Memory B cell (primary cell): ENCODE data around the gene MPL.
A peak's percentile ranks its signal among the peaks of the same experiment; 100 is the strongest.

Source experiments
- ATAC-seq: fragments of 150-1000 bp; cut with Tn5 transposase; 2 replicates; pipeline ENCODE4 v1.10.0; 2021; ENCODE audit warnings: low read depth, mild to moderate bottlenecking, moderate library complexity
- DNase-seq, 2 donors: peaks; one replicate each; pipeline ENCODE4 v3.0.0; 2022; ENCODE audit warnings: low spot score in 2 of 2
- H3K27ac Mint-ChIP-seq: one replicate; pipeline ENCODE4 v1.8.0; 2022; ENCODE audit warnings: mild to moderate bottlenecking, moderate library complexity, mixed read lengths
- H3K27me3 Mint-ChIP-seq: one replicate; pipeline ENCODE4 v1.8.0; 2022; ENCODE audit warnings: mixed read lengths
- H3K36me3 Mint-ChIP-seq: one replicate; pipeline ENCODE4 v1.8.0; 2022; ENCODE audit warnings: mild to moderate bottlenecking, mixed read lengths
- H3K4me1 Mint-ChIP-seq: one replicate; pipeline ENCODE4 v1.8.0; 2022; ENCODE audit warnings: mixed read lengths
- H3K4me3 Mint-ChIP-seq: one replicate; pipeline ENCODE4 v1.8.0; 2022; ENCODE audit warnings: mild to moderate bottlenecking, moderate library complexity, mixed read lengths
- H3K9me3 Mint-ChIP-seq: one replicate; pipeline ENCODE4 v1.8.0; 2022; ENCODE audit warnings: mixed read lengths

MPL gene

GRCh38 chr1:43349594-43350306 lies 12.1 kb downstream of the MPL start:
- no peaks in the 10 kb centered on the region for H3K9me3 Mint-ChIP-seq
- H3K4me3 Mint-ChIP-seq, result peak overlapping the region; percentile 71
- H3K4me1 Mint-ChIP-seq, result peaks cover 7% of the 10 kb centered on the region
- H3K36me3 Mint-ChIP-seq, result peaks cover 2% of the 10 kb centered on the region
- no peak for ATAC-seq
- no peak for DNase-seq
- peak overlapping the region; percentile 95 for H3K27ac Mint-ChIP-seq
- H3K27me3 Mint-ChIP-seq, result no peaks in the 10 kb centered on the region

DNA sequence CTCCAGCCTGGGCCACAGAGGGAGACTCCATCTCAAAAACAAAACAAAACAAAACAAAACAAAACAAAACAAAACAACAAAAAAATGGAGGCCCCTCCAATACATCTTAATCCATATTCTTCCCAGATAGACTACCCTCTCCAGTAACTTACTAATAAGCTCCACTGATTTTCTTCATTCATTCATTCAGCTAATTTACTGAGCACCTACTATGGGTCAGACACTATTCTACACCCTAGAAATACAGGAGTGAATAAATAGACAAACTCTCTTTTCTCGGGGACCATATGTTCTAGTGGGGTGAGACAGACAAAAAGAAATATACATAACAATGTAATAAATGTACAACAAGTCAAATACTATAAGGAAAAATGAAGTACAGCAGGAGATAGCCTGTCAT lies 13.4 kb downstream of the MPL start:
- Mint-ChIP-seq H3K27ac (peak overlapping the region; percentile 60), H3K27me3 (no peaks in the 10 kb centered on the region), H3K36me3 (peaks cover 2% of the 10 kb centered on the region), H3K4me1 (peaks cover 7% of the 10 kb centered on the region), H3K9me3 (no peaks in the 10 kb centered on the region), H3K4me3 (no peak overlapping the region)
- DNase-seq (no peak), ATAC-seq (no peak)

- Mint-ChIP-seq H3K27me3 (no peaks in the 10 kb centered on the region), H3K9me3 (no peaks in the 10 kb centered on the region), H3K36me3 (peaks cover 2% of the 10 kb centered on the region), H3K4me3 (no peak overlapping the region), H3K4me1 (peaks cover 7% of the 10 kb centered on the region), H3K27ac (peak overlapping the region; percentile 85)
- no peak for ATAC-seq
- no peak for DNase-seq
These were observed 14.1 kb downstream of the MPL start for GRCh38 chr1:43351421-43352350.

- H3K9me3 Mint-ChIP-seq, result no peaks in the 10 kb centered on the region
- H3K4me3 Mint-ChIP-seq, result no peak overlapping the region
- H3K36me3 Mint-ChIP-seq, result peaks cover 2% of the 10 kb centered on the region
- no peak for DNase-seq
- ATAC-seq, result no peak
- peak overlapping the region; percentile 85 for H3K27ac Mint-ChIP-seq
- no peaks in the 10 kb centered on the region for H3K27me3 Mint-ChIP-seq
- peaks cover 7% of the 10 kb centered on the region for H3K4me1 Mint-ChIP-seq
These were observed 14.7 kb downstream of the MPL start for GRCh38 chr1:43352351-43352705.

DNA sequence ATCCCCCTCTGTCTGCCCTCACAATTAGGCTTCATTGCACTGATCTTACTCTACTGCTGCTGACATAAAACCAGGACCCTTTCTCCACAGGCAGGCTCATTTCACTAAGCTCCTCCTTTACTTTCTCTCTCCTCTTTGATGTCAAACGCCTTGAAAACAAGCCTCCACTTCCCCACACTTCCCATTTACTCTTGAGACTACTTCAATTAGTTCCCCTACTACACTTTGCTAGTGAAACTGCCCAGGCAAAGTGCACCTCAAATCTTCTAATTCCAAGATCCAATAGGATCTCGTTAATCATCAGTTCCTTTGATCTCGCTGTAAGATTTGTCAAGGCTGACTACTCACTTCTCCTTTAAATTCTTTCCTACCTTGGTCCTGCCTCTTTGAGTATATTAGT lies 15.3 kb downstream of the MPL start:
- H3K27ac Mint-ChIP-seq, result peak overlapping the region; percentile 85
- H3K36me3 Mint-ChIP-seq, result peaks cover 2% of the 10 kb centered on the region
- H3K4me1 Mint-ChIP-seq, result peaks cover 7% of the 10 kb centered on the region
- H3K27me3 Mint-ChIP-seq, result no peaks in the 10 kb centered on the region
- no peak for ATAC-seq
- no peaks in the 10 kb centered on the region for H3K9me3 Mint-ChIP-seq
- no peak for DNase-seq
- no peak overlapping the region for H3K4me3 Mint-ChIP-seq

DNA sequence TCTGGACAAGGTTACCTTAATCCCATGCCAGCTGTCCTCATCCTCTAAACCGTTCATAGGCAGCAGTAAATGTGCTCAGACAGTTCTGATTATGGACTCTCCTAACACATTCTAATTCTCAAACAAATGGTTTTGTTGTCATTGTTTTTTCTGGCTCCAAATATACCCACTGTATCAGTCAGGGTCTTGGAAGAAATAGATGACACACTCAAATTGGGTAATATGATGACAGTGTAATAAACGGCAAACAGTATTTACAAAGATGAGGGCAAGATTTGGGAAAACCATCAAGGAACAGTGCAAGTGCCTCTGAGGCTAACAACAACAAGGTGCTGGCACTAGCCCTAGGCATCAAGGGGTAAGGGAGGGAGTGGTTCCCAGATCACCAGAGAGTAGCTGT lies 16.9 kb downstream of the MPL start:
- Mint-ChIP-seq H3K4me3 (no peak overlapping the region), H3K9me3 (no peaks in the 10 kb centered on the region), H3K27me3 (no peaks in the 10 kb centered on the region), H3K4me1 (peaks cover 11% of the 10 kb centered on the region), H3K36me3 (peaks cover 2% of the 10 kb centered on the region), H3K27ac (no peak overlapping the region)
- no peak for DNase-seq
- ATAC-seq, result no peak

- Mint-ChIP-seq H3K27me3 (no peaks in the 10 kb centered on the region), H3K27ac (no peak overlapping the region), H3K4me3 (no peak overlapping the region), H3K9me3 (no peaks in the 10 kb centered on the region), H3K4me1 (peaks cover 9% of the 10 kb centered on the region), H3K36me3 (peaks cover 2% of the 10 kb centered on the region)
- ATAC-seq, result no peak
- no peak for DNase-seq
These were observed 17.3 kb downstream of the MPL start for GRCh38 chr1:43354936-43355335.

DNA sequence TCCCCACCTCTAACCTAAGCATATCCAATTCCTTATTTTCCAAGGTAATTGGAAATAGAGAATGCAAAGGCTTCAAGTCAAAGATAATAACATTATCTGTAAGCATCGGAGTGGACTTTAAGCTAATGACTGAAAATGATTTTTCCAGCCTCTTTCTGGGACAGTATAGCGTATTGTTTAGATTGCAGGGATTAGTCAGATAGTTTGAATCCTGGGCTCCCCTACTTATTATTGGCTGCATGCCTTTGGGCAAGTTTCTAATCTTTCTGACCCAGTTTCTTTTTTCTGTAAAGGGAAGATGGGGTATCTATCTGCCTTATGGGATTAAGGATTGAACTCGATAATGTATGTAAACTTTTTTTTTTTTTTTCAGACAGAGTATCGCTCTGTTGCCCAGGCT lies 19.6 kb downstream of the MPL start:
- Mint-ChIP-seq H3K4me3 (no peak overlapping the region), H3K4me1 (peaks cover 8% of the 10 kb centered on the region), H3K36me3 (peaks cover 13% of the 10 kb centered on the region), H3K27me3 (no peaks in the 10 kb centered on the region), H3K27ac (no peak overlapping the region), H3K9me3 (no peaks in the 10 kb centered on the region)
- no peak for ATAC-seq
- no peak for DNase-seq

DNA sequence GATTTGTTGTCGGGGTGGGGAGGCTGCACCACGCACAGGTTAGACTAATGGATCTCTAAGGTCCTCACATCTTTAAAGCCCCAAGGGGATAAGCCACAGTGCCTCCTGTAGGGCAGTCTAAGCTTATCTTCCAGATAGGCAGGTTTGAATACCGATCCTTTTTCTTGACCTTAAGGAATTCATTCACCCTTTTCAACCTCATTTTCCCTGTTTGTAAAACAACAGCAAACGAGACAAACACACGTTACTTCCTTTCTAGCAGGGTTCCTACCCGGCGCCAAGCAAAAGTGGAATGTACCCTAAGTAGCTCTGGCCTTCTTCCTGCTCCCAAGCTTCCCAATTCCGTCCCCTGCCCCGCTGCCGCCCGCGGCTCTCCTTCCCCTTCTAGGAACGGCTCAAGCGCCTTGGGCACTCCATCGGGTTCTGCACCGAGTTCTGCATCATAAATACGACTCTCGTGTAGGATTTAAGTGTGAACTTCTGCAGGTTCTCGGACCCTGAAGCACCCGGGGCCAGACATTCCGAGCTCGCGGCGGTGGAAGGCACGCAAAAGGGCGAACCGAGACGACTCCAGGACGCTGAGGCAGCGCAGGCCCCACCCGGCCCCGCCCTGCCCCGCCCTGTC lies 20.6 kb downstream of the MPL start:
- H3K4me1 Mint-ChIP-seq, result peaks cover 8% of the 10 kb centered on the region
- no peaks in the 10 kb centered on the region for H3K9me3 Mint-ChIP-seq
- peak overlapping the region; percentile 79 for H3K4me3 Mint-ChIP-seq
- no peak for DNase-seq
- peak overlapping the region; percentile 5 for H3K27ac Mint-ChIP-seq
- H3K36me3 Mint-ChIP-seq, result peaks cover 21% of the 10 kb centered on the region
- no peaks in the 10 kb centered on the region for H3K27me3 Mint-ChIP-seq
- peak; percentile 22 for ATAC-seq

DNA sequence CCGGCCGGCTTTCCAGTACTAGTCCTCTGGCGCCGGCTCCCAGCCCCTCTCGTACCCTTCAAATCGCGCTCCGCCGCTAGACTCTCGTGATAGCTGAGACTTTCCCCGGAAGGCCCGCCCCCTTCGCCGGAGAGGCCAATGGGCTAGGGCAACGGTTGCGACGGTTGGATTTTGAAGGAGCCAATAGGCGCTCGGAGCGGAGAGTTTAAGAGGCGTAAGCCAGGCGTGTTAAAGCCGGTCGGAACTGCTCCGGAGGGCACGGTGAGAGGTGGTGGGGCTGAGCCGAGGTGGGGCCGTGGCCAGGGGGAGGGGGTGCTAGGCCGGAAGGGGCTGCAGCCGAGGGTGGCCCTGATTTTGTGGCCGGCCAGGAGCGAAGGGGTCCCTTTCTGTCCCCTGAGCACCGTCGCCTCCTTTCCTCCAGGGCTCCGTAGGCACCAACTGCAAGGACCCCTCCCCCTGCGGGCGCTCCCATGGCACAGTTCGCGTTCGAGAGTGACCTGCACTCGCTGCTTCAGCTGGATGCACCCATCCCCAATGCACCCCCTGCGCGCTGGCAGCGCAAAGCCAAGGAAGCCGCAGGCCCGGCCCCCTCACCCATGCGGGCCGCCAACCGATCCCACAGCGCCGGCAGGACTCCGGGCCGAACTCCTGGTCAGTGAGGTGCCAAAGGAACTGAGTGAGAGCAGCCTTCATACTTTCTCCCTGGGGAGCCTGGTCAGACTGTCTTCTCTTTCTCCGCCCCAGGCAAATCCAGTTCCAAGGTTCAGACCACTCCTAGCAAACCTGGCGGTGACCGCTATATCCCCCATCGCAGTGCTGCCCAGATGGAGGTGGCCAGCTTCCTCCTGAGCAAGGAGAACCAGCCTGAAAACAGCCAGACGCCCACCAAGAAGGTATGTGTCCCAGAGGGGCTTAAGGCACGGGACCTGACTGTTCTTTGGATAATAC lies 21.4 kb downstream of the MPL start, which contains the start of gene CDC20:
Gene CDC20, plus strand, starts transcription at position 236 of the 948 bp plus-strand sequence. Its CDS starts 235 bp downstream, at position 471.
- peak within 1 kb of the TSS; percentile 5 for H3K27ac Mint-ChIP-seq
- H3K9me3 Mint-ChIP-seq, result no peaks in the 10 kb centered on the region
- H3K4me3 Mint-ChIP-seq, result peak within 1 kb of the TSS; percentile 79
- peaks cover 24% of the 10 kb centered on the region for H3K36me3 Mint-ChIP-seq
- ATAC-seq (peak; percentile 99), DNase-seq (peak; percentile 96 to 97)
- H3K4me1 Mint-ChIP-seq, result peaks cover 11% of the 10 kb centered on the region
- H3K27me3 Mint-ChIP-seq, result no peaks in the 10 kb centered on the region

DNA sequence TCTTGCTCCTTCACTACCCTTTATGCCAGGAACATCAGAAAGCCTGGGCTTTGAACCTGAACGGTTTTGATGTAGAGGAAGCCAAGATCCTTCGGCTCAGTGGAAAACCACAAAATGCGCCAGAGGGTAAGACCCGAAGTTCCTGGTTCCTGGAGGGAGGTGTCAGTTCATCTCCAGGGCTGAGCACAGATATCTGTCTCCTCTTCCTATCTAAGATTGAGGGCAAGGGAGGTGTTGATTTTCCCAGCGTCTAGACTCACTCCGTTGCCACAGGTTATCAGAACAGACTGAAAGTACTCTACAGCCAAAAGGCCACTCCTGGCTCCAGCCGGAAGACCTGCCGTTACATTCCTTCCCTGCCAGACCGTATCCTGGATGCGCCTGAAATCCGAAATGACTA lies 22.1 kb downstream of the MPL start:
- peaks cover 12% of the 10 kb centered on the region for H3K4me1 Mint-ChIP-seq
- no peaks in the 10 kb centered on the region for H3K9me3 Mint-ChIP-seq
- ATAC-seq (no peak), DNase-seq (no peak)
- H3K4me3 Mint-ChIP-seq, result peak overlapping the region; percentile 68
- no peak overlapping the region for H3K27ac Mint-ChIP-seq
- H3K36me3 Mint-ChIP-seq, result peaks cover 27% of the 10 kb centered on the region
- H3K27me3 Mint-ChIP-seq, result no peaks in the 10 kb centered on the region

DNA sequence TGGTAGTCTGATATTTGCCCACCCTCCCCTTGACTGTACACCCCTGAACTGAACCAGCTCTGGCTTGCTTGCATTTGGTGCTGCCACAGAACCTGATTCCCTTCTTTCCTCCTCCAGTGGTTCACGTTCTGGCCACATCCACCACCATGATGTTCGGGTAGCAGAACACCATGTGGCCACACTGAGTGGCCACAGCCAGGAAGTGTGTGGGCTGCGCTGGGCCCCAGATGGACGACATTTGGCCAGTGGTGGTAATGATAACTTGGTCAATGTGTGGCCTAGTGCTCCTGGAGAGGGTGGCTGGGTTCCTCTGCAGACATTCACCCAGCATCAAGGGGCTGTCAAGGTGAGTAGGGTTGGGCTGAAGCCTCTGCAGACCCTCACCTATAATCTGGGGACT lies 23.0 kb downstream of the MPL start:
- Mint-ChIP-seq H3K9me3 (no peaks in the 10 kb centered on the region), H3K4me3 (no peak overlapping the region), H3K27ac (no peak overlapping the region), H3K4me1 (peaks cover 19% of the 10 kb centered on the region), H3K36me3 (peaks cover 28% of the 10 kb centered on the region), H3K27me3 (no peaks in the 10 kb centered on the region)
- ATAC-seq, result no peak
- DNase-seq, result no peak

DNA sequence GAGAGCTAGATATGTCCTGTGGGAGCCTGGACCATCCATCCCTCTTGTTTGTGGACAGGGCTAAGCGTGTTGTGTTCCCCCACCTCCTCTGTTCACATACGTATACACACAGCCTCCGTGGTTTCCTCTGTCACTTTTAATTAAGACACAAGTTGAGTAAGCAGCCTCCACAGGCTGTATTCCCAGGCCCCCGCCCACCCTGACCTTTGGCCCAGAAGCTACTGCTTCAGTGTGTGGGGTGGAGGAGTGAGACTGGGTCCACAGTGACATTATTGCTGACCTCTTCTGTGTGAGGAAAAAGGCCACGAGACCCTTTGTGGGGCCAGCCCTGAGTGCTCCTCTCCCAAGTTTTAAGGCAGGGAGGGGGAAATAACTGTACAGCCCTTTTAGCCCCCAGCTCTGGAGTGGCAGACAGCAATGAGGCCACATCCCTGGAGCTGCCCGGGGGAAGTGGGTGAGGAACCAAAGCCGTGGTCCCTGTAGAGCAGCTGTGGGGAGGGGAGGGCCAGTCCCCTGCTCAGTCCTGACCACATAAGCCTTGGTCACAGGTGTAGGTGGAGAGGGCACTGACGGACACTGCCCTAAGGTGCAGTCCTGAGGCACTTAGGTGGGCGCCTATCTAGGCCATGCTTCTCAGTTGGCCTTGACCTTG lies 25.8 kb downstream of the MPL start:
- Mint-ChIP-seq H3K27me3 (no peaks in the 10 kb centered on the region), H3K4me3 (no peak overlapping the region), H3K4me1 (peaks cover 27% of the 10 kb centered on the region), H3K36me3 (peaks cover 30% of the 10 kb centered on the region), H3K9me3 (no peaks in the 10 kb centered on the region), H3K27ac (peak overlapping the region; percentile 14)
- DNase-seq, result no peak
- ATAC-seq, result no peak
